Esophagus squamous epithelium (tissue), 4 donors: ENCODE results near the gene TATDN2.

Experiments
- POLR2A ChIP-seq, 4 donors: fragments of 450-650 bp; IDR thresholded peaks; one replicate each; pipeline ENCODE4 v1.6.1; 2017; ENCODE audit warnings: antibody characterized with exemption in 4 of 4, mild to moderate bottlenecking in 4 of 4, moderate library complexity in 3 of 4
- TF ChIP-seq, protein P1 (sequence below), 6 experiments: fragments of 450-650 bp in 4 of 6; fragments of 200-600 bp in 2 of 6; sonication (generic) in 2 of 6; IDR thresholded peaks; one replicate each; pipeline ENCODE4 v1.5.1; 2016 to 2019; ENCODE audit warnings: antibody characterized with exemption in 6 of 6, mild to moderate bottlenecking in 4 of 6, moderate library complexity in 4 of 6

DNA sequence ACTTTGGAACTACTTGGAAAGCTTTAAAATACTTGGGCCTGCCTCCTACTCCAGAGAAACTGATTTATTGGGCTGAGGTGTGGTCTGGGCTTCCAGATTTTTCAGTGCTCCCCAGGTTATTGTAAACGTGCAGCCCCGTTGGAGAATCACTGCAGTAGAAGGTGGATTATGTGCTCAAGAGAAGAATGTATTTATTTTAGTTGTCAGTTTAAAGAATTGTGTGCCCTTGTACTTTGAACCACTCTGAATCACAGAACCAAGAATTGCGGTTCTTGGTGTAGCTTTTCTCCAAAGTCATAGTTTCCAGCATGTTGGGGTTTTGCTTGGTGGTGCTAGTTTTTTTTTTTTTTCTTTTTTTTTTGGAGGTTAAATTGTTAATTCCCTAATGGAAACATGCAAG is 1.6 kb downstream of the TATDN2 start:
- TF ChIP-seq, protein P1, sequence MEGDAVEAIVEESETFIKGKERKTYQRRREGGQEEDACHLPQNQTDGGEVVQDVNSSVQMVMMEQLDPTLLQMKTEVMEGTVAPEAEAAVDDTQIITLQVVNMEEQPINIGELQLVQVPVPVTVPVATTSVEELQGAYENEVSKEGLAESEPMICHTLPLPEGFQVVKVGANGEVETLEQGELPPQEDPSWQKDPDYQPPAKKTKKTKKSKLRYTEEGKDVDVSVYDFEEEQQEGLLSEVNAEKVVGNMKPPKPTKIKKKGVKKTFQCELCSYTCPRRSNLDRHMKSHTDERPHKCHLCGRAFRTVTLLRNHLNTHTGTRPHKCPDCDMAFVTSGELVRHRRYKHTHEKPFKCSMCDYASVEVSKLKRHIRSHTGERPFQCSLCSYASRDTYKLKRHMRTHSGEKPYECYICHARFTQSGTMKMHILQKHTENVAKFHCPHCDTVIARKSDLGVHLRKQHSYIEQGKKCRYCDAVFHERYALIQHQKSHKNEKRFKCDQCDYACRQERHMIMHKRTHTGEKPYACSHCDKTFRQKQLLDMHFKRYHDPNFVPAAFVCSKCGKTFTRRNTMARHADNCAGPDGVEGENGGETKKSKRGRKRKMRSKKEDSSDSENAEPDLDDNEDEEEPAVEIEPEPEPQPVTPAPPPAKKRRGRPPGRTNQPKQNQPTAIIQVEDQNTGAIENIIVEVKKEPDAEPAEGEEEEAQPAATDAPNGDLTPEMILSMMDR (IDR thresholded peaks at IDR 0.05): no peak
- TF ChIP-seq POLR2A (IDR thresholded peaks at IDR 0.05): no peak
